ENCODE results near the gene CDK14.
"Not testable (repeated sequence)": the region's sequence is repeated elsewhere in the genome, so short reads cannot be mapped to it uniquely, and the experiment has no call there.

CDK14 gene

GRCh38 chr7:90726120-90726519 lies 130.0 kb downstream of the CDK14 start:
- no peak for DNase-seq

DNA sequence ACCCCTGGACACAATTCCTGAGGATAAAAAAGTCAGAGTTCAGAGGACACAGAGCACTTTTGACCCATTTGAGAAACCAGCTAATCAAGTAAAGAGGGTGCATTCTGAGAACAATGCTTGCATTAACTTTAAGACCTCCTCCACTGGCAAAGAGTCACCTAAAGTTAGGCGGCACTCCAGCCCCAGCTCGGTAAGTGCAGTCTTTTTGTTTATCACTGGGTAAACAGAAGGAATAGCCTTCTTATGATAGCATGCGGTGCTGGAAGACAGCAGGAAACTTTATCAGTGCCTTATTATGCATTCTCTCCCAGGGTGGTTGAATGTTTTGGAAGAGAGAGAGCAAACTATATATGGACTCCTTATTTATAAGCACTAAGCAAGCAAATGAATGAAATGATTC lies 130.5 kb downstream of the CDK14 start:
- DNase-seq = no peak

DNA sequence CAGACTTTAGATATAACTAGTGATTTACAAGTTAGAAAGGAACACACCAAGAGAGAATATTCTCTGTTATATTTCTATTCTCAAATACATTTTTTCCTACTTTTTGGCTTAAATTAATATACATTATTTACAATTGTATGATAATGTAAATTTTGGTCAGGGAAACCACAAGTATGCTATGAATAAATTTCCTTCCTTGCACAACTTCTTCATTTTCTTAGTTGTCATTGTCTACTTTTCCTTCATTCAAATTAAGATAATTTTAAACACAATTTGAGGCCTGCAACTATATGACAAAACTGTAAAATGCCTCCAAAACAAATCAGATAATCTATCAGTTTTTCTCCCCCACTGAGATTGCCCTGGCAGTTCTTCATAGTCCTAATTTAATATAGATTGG lies 131.3 kb downstream of the CDK14 start:
- DNase-seq = no peak

- DNase-seq = no peak
Measured at GRCh38 chr7:90728568-90728967, 132.4 kb downstream of the CDK14 start.

- DNase-seq = not testable (repeated sequence)
Measured at GRCh38 chr7:90735611-90736280, 139.6 kb downstream of the CDK14 start.

DNA sequence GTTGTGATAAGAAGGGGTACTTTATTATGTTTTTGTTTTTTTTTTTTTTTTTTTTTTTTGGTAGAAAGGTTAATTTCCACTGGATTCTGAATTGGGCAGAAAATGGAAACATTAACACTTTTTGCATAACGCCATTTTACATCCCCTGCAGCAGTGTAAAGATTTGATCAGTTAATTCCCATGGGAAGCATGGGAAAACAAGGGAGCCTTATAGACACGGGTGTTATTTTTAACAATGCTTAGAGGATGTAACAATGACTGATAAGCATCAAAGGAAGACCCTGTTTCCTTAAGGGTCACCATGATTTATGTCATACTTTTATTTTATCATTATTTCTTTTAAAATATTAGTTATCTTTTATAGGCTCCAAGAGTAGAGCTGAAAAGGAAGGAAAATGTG lies 140.2 kb downstream of the CDK14 start:
- DNase-seq = no peak

- no peak for DNase-seq
Measured at GRCh38 chr7:90736968-90737939, 141.1 kb downstream of the CDK14 start.

DNA sequence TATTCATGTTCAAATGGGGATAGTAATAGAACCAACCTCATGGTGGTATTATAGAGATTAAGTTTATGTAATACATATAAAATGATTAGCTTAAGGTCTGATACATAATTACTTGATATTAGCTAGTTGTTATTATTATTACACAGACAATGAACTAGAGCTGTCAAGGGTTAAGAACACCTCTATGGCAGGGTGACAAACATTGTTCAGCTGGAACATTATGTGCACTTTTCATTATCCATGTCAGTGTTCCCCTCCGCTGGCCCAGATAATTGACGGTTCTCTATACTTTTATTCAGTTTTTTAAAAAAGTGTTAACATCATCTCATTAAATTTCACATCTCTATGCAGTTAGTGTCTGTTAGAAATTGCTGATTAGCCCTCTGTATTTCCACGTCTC lies 142.1 kb downstream of the CDK14 start:
- DNase-seq = no peak

DNA sequence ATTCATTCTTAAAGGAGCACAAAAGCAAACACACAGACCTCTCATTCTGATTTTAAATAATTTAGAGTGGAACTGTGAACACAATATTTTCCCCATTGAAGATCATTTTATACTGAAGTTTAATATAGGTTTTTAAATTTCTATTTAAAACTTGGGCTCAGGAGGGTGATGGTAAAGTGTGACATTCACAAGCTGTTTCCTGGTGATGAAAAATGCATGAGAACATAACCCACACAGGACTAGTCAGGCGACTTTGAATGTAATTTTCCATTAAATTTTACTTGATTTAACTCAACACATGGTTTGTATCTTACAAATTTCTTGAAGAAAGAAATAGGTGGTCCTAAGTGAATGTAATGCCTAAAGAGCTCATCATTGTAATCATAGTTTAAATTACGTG lies 143.6 kb downstream of the CDK14 start:
- DNase-seq = no peak

DNA sequence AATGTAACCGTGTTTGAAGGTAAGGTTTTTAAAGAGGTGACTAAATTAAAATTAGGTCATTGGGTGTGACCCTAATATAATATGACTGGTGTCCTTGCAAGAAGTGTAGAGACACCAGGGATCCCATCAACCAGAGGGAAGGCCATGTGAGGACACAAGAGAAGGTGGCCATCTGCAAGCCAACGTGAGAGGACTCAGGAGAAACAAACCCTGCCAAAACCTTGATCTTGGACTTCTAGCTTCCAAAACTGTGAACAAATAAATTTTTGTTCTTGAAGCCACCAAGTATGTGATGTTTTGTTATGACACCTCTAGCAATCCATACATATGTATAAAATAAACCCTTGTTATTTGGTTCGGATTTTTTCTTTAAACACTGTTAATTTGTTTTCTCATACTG lies 144.3 kb downstream of the CDK14 start:
- DNase-seq = no peak

DNA sequence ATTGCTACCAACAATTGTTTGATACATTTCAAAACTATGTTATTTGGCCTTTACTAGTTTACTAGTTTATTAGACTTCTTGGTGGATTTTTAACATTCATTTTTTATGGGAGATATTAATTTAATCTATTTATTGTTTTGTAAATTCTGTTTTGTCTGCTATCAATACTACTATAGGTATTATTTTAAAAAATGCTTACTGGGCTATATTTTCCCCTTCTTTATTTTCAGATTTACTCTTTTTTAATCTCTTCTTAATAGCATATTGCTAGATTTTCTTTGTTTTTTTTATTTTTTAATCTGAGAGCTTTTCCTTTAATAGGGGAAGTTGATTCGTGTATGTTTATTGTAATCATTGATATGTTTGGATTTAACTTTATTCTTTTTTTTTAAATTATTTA lies 147.5 kb downstream of the CDK14 start:
- no peak for DNase-seq

GRCh38 chr7:90747516-90747915 lies 151.4 kb downstream of the CDK14 start:
- DNase-seq = no peak

- no peak for DNase-seq
Measured at GRCh38 chr7:90749262-90749661, 153.1 kb downstream of the CDK14 start.

GRCh38 chr7:90749774-90750173 lies 153.7 kb downstream of the CDK14 start:
- DNase-seq = no peak

GRCh38 chr7:90751595-90751994 lies 155.5 kb downstream of the CDK14 start:
- DNase-seq = no peak

DNA sequence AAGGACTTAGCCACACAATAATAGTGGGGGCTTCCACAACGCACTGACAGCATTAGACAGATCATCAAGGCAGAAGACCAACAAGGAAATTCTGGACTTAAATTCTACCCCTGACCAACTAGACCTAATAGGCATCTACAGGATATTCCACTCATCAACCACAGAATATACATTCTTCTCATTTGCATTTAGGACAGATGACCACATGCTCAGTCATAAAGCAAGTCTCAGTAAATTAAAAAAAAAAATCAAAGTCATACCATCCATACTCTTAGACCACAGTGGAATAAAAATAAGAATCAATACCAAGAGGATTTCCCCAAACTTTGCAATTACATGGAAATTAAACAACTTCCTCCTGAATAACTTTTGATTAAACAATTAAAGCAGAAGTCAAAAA lies 155.9 kb downstream of the CDK14 start:
- DNase-seq = no peak

DNA sequence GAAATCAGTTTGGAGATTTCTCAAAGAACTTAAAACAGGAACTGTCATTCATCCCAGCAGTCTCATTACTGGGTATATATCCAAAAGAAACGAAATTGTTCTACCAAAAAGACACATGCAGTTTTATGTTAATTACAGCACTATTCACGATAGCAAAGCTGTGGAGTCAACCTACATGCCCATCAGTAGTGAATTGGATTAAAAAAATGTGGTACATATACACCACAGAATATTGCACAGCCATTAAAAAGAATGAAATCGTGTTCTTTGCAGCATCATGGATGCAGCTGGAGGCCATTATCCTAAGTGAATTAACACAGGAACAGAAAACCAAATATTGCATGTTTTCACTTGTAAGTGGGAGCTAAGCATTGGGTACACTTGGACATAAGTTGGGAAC lies 158.9 kb downstream of the CDK14 start:
- DNase-seq = no peak

DNA sequence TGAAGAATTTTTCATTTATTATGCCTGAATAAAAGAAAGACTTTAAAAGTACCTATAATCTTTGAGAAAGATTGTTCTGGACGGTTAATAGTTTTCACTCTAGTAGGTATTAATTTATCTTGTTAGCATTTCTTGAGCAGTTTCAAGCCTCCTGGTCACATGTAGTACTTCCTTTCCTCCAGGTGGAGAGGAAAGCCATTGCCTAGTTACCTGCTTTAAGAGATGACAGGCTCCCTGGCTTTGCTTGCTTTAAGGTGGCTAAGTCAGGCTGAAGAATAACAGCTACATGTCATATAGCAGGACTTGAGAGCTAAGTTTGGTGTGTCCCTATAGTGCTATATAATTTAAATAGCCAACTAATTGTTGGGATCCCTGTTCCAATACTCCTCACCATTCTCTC lies 160.2 kb downstream of the CDK14 start:
- DNase-seq = no peak

DNA sequence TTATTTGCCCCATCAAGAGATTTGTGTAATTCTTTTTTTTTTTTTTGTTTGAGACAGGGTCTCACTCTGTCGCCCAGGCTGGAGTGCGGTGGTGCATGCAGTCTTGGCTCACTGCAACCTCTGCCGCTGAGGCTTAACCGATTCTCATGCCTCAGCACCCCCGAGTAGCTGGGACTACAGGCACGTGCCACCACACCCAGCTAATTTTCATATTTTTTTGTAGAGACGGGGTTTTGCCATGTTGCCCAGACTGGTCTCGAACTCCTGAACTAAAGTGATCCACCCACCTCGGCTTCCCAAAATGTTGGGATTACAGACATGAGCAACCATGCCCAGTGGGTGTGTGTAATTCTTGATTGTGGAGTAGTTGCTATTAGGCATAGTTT lies 161.4 kb downstream of the CDK14 start:
- not testable (repeated sequence) for DNase-seq

GRCh38 chr7:90758933-90759562 lies 162.9 kb downstream of the CDK14 start:
- DNase-seq = no peak

DNA sequence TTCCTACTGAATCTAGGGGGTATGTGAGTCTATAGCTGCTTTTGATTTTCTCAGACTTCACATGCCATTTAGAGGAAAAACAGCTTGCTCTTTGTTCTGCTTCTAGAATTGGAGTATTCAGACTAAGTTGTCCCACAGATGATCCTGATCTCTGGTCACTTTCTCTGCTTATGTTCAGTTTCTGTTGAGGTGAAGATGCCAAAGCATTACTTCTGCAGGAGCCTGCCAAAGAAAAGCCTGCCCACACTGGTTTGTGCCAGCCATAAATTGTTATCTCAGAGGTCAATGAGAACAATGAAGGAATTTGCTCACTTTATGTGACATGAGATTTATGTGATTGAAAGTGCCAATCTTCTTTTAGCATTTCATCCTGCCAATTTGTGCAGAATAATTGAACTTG lies 163.6 kb downstream of the CDK14 start:
- DNase-seq = no peak

DNA sequence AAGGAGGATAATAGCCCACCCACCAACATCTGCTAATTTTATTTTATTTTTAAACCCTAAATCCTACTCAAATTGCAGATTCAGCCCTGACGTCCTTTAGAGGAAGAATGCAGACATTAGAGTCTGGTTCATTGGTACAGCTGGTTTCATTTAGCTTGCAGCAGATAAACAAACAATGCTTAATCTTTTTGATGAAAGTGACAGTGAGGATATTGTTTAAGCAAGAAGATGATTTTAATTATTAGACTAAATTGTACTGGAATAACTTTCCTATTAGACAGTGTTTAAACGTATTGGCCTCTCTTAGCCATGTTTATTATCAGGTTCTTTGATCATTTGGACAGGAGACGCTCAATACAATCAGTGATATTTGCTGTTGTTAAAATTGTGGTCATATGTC lies 164.8 kb downstream of the CDK14 start:
- no peak for DNase-seq

DNA sequence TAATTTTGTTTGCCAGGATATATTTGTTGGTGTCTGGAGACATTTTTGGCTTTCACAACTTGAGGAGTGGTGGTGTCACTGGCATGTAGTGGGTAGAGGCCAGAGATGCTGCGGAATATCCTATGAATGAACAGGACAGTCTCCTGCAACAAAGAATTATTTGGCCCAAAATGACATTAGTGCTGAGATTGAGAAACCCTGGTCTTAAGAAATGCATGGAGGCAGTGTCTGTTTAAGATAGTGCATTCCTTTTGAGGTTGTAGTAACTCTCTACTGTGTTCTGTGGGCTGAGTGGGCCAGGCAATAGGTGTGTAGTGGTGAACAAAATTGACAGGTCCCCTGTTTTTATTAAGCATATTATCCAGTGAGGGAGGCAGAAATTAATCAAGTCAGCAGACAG lies 165.5 kb downstream of the CDK14 start:
- DNase-seq = no peak

DNA sequence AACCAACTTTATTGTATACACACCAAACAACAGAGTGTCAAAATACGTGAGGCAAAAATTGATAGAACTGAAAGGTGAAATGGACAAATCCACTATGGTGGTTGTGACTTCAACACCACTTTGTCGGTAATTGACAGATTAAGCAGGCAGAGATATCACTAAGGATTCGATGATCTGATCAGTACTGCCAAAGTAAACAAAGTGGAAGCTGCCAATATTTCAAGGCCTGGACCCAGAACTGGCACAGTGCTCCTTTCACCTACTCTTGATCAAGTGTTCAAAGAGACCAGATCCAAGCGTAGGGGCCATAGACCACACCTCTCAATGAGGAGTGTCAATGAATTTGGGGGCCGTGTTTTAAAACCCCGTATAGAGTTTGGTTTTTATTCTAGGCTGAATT lies 167.0 kb downstream of the CDK14 start:
- DNase-seq = no peak
